ENCODE measurements around the gene ICAM4. TPM values are rescaled to one million over a fixed set of nuclear protein-coding genes. Genes with fewer than 3 reads are reported as not detected.

ICAM4 gene
- total RNA-seq, 1 experiment from 2014 or later: 0.52 TPM

- no peak overlapping the region for H3K4me3 ChIP-seq
- H2AFZ ChIP-seq: no peak overlapping the region
- H4K20me1 ChIP-seq (ENCODE audit: insufficient read depth): no peaks in the 10 kb centered on the region
- H3K9me3 ChIP-seq (ENCODE audit: insufficient read depth, low read depth): no peaks in the 10 kb centered on the region
- peaks cover 5% of the 10 kb centered on the region; the same call in 1 of the 2 replicates for H3K79me2 ChIP-seq (ENCODE audit: low read depth)
- ChIA-PET POLR2A (ENCODE audit: unreplicated experiment) (no interaction called here), CTCF (interaction anchor here (0.6 to 1.6 kb wide), 4 partner anchors 49 to 146 kb away, joined by 3 to 5 read pairs (median 4); partner anchors contain the start of gene FDX2)
- no peaks in the 10 kb centered on the region for H3K27me3 ChIP-seq (ENCODE audit: insufficient read depth, low read depth)
- BruUV-seq (replicated peaks): no TSS peak
- no peaks in the 10 kb centered on the region for H3K9me2 ChIP-seq (ENCODE audit: insufficient read depth)
- H3K27ac ChIP-seq: no peak overlapping the region
- no peak for DNase-seq
- H3K36me3 ChIP-seq (ENCODE audit: low read depth): no peaks in the 10 kb centered on the region
- TF ChIP-seq EZH2 (IDR thresholded peaks at IDR 0.05; ENCODE audit: low read depth) (no peak), CTCF (conservative IDR thresholded peaks at IDR 0.05) (no peak)
- peaks cover 19% of the 10 kb centered on the region for H3K4me1 ChIP-seq (replicated peaks; ENCODE audit: insufficient read depth)
- intact Hi-C loops (cut with micrococcal nuclease; ENCODE audit: unreplicated experiment): loop anchor here (10.0 kb wide), 1 partner anchor 298 kb away; the partner anchor contains the start of genes CDKN2D and KRI1
- no peak overlapping the region for H3K4me2 ChIP-seq
- H3F3A ChIP-seq (ENCODE audit: insufficient read depth, low read depth): peaks cover 21% of the 10 kb centered on the region
Measured at GRCh38 chr19:10266706-10267105, 20.0 kb upstream of the ICAM4 start.

GRCh38 chr19:10268071-10268470, 18.7 kb upstream of the ICAM4 start:
- BruUV-seq (replicated peaks): no TSS peak
- H3K36me3 ChIP-seq (ENCODE audit: low read depth): no peaks in the 10 kb centered on the region
- no peak for DNase-seq
- no peak overlapping the region for H3K27ac ChIP-seq
- H3K79me2 ChIP-seq (ENCODE audit: low read depth): peaks cover 16% of the 10 kb centered on the region
- peaks cover 25% of the 10 kb centered on the region for H3K4me1 ChIP-seq (replicated peaks; ENCODE audit: insufficient read depth)
- intact Hi-C loops (cut with micrococcal nuclease; ENCODE audit: unreplicated experiment): loop anchor here (2.0 to 10.0 kb wide), 2 partner anchors 47 to 297 kb away; partner anchors contain the start of genes CDKN2D and KRI1
- H3F3A ChIP-seq (ENCODE audit: insufficient read depth, low read depth): peaks cover 27% of the 10 kb centered on the region
- no peaks in the 10 kb centered on the region for H3K9me3 ChIP-seq (ENCODE audit: insufficient read depth, low read depth)
- CTCF ChIA-PET: interaction anchor here (0.6 to 1.6 kb wide), 2 partner anchors 123 to 132 kb away, joined by 4 read pairs; no protein-coding TSS in a partner anchor
- H3K9me2 ChIP-seq (ENCODE audit: insufficient read depth): no peaks in the 10 kb centered on the region
- TF ChIP-seq EZH2 (IDR thresholded peaks at IDR 0.05; ENCODE audit: low read depth): no peak
- no peak for TF ChIP-seq CTCF (conservative IDR thresholded peaks at IDR 0.05)
- no peaks in the 10 kb centered on the region for H4K20me1 ChIP-seq (ENCODE audit: insufficient read depth)
- H3K4me2 ChIP-seq: no peak overlapping the region
- no peak overlapping the region for H3K4me3 ChIP-seq
- no peak overlapping the region for H2AFZ ChIP-seq
- H3K27me3 ChIP-seq (ENCODE audit: insufficient read depth, low read depth): no peaks in the 10 kb centered on the region
- POLR2A ChIA-PET (ENCODE audit: unreplicated experiment): interaction anchor here (0.7 kb wide), 1 partner anchor 23 kb away, joined by 7 read pairs; no protein-coding TSS in a partner anchor

GRCh38 chr19:10269333-10270179, 17.2 kb upstream of the ICAM4 start:
- peak overlapping the region; percentile 83 for H3K4me2 ChIP-seq
- intact Hi-C loops (cut with micrococcal nuclease; ENCODE audit: unreplicated experiment): loop anchor here (1.0 to 10.0 kb wide), 4 partner anchors 45 to 295 kb away; partner anchors contain the start of genes CDKN2D, KRI1 and RAVER1
- no peaks in the 10 kb centered on the region for H4K20me1 ChIP-seq (ENCODE audit: insufficient read depth)
- ChIA-PET CTCF (interaction anchor here (0.5 to 1.6 kb wide), 9 partner anchors 10 to 125 kb away, joined by 3 to 11 read pairs (median 4); partner anchors contain the start of gene TYK2), POLR2A (ENCODE audit: unreplicated experiment) (interaction anchor here (0.6 to 1.2 kb wide), 5 partner anchors 13 to 271 kb away, joined by 3 to 7 read pairs (median 4); no protein-coding TSS in a partner anchor)
- H3K9me2 ChIP-seq (ENCODE audit: insufficient read depth): no peaks in the 10 kb centered on the region
- peak overlapping the region; percentile 64; the same call in 1 of the 2 replicates for H3K4me3 ChIP-seq
- peak overlapping the region; percentile 30; the same call in 1 of the 2 replicates for H2AFZ ChIP-seq
- DNase-seq: peak; percentile 62 to 83
- H3K79me2 ChIP-seq (ENCODE audit: low read depth): peaks cover 16% of the 10 kb centered on the region
- no TSS peak for BruUV-seq (replicated peaks)
- H3K4me1 ChIP-seq (replicated peaks; ENCODE audit: insufficient read depth): peaks cover 25% of the 10 kb centered on the region
- H3K27me3 ChIP-seq (ENCODE audit: insufficient read depth, low read depth): no peaks in the 10 kb centered on the region
- H3K9me3 ChIP-seq (ENCODE audit: insufficient read depth, low read depth): no peaks in the 10 kb centered on the region
- H3K27ac ChIP-seq: no peak overlapping the region
- no peaks in the 10 kb centered on the region for H3K36me3 ChIP-seq (ENCODE audit: low read depth)
- peaks cover 33% of the 10 kb centered on the region for H3F3A ChIP-seq (ENCODE audit: insufficient read depth, low read depth)
- TF ChIP-seq CTCF (conservative IDR thresholded peaks at IDR 0.05) (peak; percentile 100), EZH2 (IDR thresholded peaks at IDR 0.05; ENCODE audit: low read depth) (no peak)
